G401.6 (cell line): Measurements from ENCODE around the gene SPATA19.
"Not testable (repeated sequence)": the region's sequence is repeated elsewhere in the genome, so short reads cannot be mapped to it uniquely, and the experiment has no call there.

ENCODE experiments used
- FAIRE-seq: peaks from 2 replicates; lab custom pipeline; 2012; peaks lifted over from hg19 to GRCh38; lab: Jason Lieb, UNC

SPATA19 gene, protein sequence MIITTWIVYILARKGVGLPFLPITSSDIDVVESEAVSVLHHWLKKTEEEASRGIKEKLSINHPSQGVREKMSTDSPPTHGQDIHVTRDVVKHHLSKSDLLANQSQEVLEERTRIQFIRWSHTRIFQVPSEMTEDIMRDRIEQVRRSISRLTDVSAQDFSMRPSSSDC

GRCh38 chr11:133845413-133845812 lies at the start of gene SPATA19:
Gene SPATA19 (minus strand): TSS chr11:133845513. CDS start chr11:133845446, 67 bp downstream.
- no peak for FAIRE-seq

DNA sequence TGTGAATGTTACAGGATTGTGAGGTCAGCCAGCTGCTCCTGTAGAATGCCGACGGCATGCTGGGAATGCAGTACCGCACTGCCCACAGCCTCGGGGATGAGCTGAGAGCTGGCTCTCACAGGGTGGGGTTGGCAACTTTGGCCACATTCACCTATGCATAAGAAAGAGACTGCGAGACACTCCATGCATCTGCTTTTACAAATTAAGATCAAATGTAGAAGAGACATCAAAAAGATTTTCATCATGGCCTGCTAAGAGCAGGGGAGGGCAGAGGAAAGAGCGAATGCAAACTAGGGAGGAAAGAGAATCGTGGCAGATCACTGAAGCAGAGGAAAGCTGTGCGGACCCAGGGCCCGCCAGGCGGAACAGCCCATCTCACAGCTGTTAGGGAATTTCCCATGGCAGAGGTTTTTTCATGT lies 49.8 kb upstream of the SPATA19 start:
- no peak for FAIRE-seq

DNA sequence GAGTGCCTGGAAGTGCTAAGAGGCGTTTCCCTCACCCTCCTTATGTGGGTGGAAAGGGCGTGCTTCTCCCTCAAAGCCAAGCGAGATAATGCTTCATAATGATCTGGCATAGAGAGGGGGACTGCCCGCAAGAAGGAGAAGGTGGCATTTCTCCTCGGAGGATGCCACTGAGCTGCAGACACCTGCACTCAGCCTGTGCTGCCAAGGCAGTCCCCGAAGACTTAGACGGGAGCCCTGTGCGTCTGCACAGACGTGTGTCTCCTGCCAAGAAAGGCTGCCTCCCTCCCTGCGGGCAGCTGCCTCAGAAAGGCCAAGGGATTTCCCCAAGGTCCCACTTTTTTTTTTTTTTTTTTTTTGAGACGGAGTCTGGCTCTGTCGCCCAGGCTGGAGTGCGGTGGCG lies 48.1 kb upstream of the SPATA19 start:
- no peak for FAIRE-seq

GRCh38 chr11:133892584-133893380 lies 47.5 kb upstream of the SPATA19 start:
- no peak for FAIRE-seq

GRCh38 chr11:133892126-133892525 lies 46.8 kb upstream of the SPATA19 start:
- no peak for FAIRE-seq

DNA sequence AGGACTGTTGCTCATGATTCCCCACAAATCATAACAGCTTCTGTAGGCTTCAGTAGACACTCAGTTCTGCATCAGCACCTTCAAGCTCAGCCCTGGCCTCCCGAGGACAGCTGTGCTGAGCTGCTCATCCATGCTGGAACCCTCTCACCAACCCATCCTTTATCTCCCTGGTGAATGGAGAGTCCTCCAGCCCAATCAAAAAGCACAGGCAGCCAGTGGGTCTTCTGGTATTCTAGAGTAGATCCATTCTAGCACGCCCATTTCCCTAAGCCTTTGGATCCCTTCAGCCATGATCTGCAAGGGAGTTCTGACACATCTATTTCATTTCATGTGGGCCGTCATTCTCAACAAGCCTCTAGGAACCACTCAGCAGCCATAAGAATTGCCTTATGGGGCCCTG lies 44.6 kb upstream of the SPATA19 start:
- FAIRE-seq = no peak

GRCh38 chr11:133889188-133889587 lies 43.9 kb upstream of the SPATA19 start:
- FAIRE-seq = no peak

DNA sequence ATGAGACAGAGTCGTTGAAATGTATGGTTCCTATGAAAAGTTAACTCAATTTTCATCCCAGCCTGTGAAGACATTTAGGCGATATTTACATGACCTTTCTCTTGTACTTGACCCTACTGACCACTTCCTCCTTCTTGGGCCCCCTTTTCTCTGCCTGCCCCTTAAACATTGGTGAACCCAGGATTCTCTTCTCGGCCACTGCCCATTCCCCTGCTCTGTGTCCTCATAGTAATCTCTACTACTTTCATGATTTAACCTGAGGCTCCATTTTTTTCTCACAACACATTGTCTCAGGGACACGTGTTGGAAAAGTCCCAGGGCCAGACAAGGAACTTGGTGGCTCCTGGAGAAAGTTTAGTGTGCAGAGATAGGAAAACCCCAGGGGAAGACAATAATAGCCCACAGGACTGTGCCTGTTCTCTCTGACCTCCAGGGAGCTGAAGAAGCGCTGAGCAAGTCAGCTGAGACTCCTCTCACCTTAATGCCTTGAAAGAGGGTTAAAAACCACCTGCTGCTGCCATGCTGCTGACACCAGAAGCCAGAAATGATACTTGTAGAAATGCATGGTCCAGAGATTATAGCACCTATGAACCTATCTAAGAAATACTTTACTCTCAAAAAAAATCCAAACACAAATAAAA lies 42.5 kb upstream of the SPATA19 start:
- no peak for FAIRE-seq

DNA sequence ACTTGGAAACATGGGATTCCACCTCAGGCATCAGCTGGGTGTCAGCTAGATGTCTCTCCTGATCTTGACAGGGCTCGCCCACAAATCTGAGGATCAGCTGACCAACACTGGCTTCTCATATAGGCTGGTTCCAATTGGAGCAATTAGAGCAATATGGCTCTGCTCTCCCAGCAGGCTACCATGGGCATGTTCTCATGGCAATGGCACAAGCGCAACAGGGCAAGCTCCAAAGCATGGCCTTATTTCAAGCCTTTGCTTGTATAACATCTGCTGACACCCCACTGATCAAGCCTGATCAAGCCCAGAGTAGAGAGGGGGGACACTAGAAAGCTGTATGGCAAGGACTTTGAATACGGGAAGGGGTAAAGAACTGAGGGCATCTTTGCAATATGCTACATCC lies 40.7 kb upstream of the SPATA19 start:
- no peak for FAIRE-seq

DNA sequence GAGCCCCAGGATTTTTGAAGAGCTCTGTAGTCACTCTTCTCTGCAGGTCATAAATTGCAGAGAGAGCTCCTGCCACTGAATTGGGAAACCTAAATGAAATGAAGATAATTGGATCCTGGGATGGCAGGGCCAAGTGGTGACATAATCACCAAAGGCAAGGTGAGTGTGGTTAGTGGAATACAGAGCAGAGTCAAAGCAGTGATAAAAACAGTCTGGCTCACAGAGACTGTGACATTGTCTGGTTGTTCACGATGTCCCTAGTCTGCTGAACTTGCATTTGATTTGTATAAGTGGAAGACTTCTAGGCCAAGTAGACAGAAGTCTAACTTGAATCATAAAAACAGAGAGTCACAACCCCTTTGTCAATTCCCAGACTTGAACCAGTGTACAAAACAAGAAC lies 26.8 kb upstream of the SPATA19 start:
- FAIRE-seq = no peak

- no peak for FAIRE-seq
Measured at GRCh38 chr11:133867456-133867855, 22.1 kb upstream of the SPATA19 start.

DNA sequence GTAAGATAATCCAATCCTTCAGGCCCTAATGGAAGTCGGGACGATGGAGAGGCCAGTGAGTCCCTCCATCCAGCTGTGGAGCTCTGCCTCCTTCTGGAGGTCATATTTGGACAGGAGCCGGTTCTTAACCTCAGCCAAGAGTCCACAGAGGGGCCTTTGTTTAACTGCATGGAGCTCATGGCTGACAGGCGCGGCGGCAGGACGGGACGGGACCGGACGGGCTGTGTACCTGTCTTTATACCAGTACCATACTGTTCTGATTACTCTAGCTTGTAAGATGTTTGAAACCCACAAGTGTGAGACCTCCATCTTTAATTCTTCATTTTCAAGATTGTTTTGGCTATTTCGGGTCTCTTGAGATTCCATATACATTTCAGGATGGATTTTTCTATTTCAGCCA lies 20.2 kb upstream of the SPATA19 start:
- FAIRE-seq = no peak

DNA sequence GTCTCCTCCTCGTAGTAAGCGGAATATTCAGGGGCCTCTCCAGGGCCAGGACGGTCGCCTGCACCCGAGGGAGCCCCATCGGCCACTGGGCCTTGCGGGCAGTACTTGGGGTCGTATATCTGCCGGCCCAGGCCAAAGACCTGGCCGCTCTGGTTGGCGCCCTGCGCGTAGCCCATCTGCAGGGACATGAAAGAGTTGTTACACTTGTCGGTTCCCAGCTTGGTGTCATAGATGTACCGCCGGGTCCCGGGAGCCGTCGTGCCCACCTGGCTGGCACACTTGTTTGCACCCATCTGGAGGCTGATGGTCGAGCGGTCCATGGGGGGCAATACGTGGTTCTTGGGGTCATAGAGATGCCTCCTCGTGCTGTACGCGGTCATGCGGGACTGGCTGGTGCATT lies 19.4 kb upstream of the SPATA19 start:
- FAIRE-seq = no peak

DNA sequence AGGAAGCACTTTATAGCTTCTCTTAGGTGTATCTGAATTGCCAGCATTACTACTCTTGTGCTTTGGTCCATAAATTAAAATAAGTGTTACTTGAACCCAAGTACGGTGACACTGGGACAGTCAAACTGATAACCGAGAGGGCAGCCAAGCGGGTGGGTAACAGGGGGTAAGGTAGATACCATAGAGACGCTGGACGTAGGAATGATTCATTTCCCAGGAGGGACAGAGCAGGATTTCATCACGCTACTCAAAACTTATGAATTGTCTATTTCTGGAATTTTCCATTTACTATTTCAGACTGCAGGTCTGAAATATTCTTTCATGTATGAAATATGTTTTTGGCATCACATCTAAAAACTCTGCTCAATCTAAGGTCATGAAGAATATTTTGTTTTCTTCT lies 14.8 kb upstream of the SPATA19 start:
- no peak for FAIRE-seq

DNA sequence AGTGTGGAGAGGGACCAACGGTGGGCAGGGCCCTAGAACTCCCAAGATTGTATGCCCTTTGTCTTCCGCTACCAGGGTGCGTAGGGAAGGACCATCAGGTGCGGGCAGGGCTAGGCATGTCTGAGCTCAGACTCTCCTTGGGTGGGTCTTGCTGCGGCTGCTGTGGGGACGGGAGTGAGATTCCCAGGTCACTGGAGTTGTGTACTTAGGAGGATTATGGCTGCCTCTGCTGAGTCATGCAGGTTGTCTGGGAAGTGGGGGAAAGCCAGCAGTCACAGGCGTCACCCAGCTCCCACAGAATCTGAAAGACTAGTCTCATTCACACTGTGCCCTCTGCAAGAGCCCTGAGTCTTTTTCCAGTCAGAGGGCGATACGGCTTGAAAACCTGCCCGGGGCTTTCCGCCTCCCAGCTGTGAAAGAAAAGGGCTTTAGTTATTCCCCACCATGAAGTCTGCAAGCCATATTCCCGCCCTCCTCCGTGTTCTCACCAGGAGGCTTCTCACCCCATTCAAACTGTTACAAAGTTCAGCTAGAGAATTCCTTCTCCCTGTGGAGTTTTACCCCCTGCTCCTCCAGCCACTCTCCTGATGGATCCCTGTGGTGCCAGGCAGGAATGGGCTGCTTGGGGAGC lies 9.1 kb upstream of the SPATA19 start:
- FAIRE-seq = not testable (repeated sequence)

GRCh38 chr11:133844217-133844616 lies 1.1 kb downstream of the SPATA19 start:
- no peak for FAIRE-seq

DNA sequence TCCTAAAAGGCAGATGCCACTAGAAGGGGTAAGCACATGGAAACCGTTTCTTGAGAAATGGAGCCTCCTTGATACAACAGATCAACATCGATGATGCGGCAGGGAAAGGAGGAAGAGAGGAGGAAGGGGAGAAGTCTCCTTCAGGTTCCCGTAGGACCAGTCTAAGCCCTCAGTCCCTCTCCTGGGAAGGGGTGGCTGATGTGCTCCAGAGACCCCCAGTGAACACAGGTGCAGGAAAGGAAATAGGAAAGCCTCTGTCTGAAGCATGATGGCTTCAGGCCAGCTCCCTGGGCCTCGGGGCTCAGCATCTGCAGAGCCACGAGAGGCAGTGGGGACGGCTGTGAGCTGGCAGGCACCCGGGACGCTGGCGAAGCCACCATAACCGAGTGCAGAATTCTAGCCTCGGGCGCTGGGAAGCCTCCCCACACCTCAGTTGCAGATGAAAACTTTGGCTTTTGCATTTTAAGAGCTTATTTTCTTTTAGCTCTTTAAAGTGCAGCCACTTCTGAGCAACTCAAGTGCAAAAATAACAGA lies 1.8 kb downstream of the SPATA19 start:
- FAIRE-seq = no peak

DNA sequence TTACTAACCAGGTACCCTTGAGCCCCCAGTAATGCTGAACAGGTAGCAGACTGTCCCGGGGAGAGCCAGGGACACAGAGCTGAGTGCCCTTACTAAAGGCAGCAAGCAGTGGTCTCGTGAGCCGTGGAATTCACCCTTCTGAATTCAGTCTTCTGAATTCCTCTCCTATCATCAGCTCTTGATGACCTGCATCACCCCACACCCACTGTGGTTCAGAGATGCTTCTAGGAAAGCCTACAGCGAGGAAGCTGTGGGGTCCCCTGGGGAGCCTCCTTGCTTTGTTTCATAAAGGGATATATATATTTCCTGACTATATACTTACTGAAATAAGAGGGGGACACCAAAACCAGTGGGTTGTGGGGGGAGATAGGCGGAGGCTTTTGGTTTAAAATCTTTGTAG lies 2.6 kb downstream of the SPATA19 start:
- no peak for FAIRE-seq

DNA sequence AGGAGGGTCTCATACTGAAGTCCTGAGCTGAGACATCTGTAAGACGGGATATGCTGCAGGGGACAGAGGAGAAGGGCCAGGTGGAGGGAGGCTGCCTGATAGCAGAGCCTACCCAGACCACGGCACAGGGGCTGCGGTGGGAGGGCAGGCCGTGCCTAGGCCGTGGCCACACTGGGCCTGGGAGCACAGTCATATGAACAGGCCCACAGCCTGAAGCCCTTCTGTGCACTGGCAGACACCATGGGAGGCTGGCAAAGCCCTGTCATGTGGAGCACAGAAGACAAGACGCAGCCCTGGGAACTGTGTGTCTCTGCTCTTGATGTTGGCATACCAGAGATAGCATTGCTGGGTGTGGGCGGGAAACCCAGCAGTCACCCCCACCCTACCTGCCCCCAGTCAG lies 3.3 kb downstream of the SPATA19 start:
- FAIRE-seq = no peak

GRCh38 chr11:133841279-133842043 lies 3.9 kb downstream of the SPATA19 start:
- no peak for FAIRE-seq

DNA sequence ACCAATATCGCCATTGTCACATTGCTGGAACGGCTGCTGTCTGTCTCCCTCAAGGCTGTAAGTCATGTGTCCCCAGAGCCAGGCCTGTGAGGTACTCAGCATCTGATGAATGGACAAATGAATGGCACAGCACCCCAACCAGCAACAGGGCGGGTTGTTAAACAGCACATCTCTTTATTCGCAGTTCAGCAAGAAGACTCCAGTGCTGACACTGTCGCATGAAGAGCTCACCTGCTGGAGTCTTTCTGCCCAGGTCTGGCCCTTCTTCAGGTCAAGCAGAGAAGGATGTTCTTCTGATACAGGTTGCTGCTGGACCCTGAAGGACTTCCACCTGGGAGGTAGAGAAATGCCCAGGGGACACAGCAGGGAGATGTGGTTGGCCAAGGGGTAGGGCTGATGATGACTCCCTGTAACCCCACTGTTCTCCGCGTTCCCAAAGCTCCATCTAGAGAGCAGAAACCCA lies 4.8 kb downstream of the SPATA19 start:
- FAIRE-seq = no peak
